Testis (tissue), 5 donors: ENCODE results near the gene TEAD3. TPM values are rescaled to one million over a fixed set of nuclear protein-coding genes. Genes with fewer than 3 reads are reported as not detected.

Experiments
- DNase-seq: peaks from one replicate; pipeline ENCODE4 v3.0.0-alpha.2; 2019
- H3K27ac ChIP-seq, 2 donors: fragments of 200-600 bp; sonication (generic); one replicate each; pipeline ENCODE4 v1.5.1; 2019
- H3K27me3 ChIP-seq: fragments of 200-600 bp; sonication (generic); one replicate; pipeline ENCODE4 v1.5.1; 2019
- H3K36me3 ChIP-seq: fragments of 200-600 bp; sonication (generic); one replicate; pipeline ENCODE4 v1.5.1; 2017; ENCODE audit warnings: low read depth; ENCODE audit errors: missing control alignments
- H3K4me1 ChIP-seq: fragments of 200-600 bp; sonication (generic); one replicate; pipeline ENCODE4 v1.5.1; 2019
- H3K4me3 ChIP-seq, 2 donors: fragments of 200-600 bp; sonication (generic); one replicate each; pipeline ENCODE4 v1.5.1; 2017 to 2019
- H3K9me3 ChIP-seq: fragments of 200-600 bp; sonication (generic); one replicate; pipeline ENCODE4 v1.5.1; 2017
- POLR2A ChIP-seq: fragments of 450-650 bp; IDR thresholded peaks from one replicate; pipeline ENCODE4 v1.6.1; 2017; ENCODE audit warnings: antibody characterized with exemption, mild to moderate bottlenecking, moderate library complexity
- WGBS, 2 donors: methylation state at CpG; one replicate each; pipeline ENCODE4 v1.1.5; 2018; 5-methylcytosine and 5-hydroxymethylcytosine counted together
- intact Hi-C: fragments of 100-400 bp; cut with DNase I; formaldehyde crosslinking; loops from one replicate; pipeline ENCODE4 v1.15.1; 2023; ENCODE audit warnings: low total_unique reads
- long read RNA-seq, 2 donors: transcript quantifications; one replicate each; lab custom pipeline, GENCODE V29; 2026
- polyA plus RNA-seq: library from polyadenylated mRNA; stranded (reverse); fragments of 350-450 nt; fragmentation: Illumina TruSeq; extraction: RNeasy Lipid Tissue Mini Kit (QIAGEN cat#74804); gene quantifications from one replicate; pipeline ENCODE4 v1.2.3, GENCODE V29; 2014; ENCODE audit warnings: low read depth, low replicate concordance; ENCODE audit not compliant: insufficient read depth
- total RNA-seq, 2 donors: library from RNA; depleted of rRNA; stranded (reverse); fragments of >200 nt; gene quantifications; one replicate each; pipeline ENCODE4 v1.2.3, GENCODE V29; 2016
- TF ChIP-seq, protein P1 (sequence below), 3 experiments: fragments of 450-650 bp in 2 of 3; fragments of 200-600 bp in 1 of 3; sonication (generic) in 1 of 3; IDR thresholded peaks; one replicate each; pipeline ENCODE4 v1.5.1; 2016 to 2019; ENCODE audit warnings: antibody characterized with exemption in 3 of 3, mild to moderate bottlenecking in 2 of 3, moderate library complexity in 1 of 3

TEAD3 gene
- total RNA-seq, result 10 to 100 TPM; 10.6 to 17.8 TPM
- 16.2 TPM for polyA plus RNA-seq
- long read RNA-seq, donor 1, partial matches to known transcripts, result 0 of 6 reads
- long read RNA-seq, donor 1, other reads (novel, unspliced or antisense), result 6 of 6 reads
- long read RNA-seq, donor 2, partial matches to known transcripts, result 17 of 17 reads
- long read RNA-seq, donor 2, other reads (novel, unspliced or antisense), result 0 of 17 reads

DNA sequence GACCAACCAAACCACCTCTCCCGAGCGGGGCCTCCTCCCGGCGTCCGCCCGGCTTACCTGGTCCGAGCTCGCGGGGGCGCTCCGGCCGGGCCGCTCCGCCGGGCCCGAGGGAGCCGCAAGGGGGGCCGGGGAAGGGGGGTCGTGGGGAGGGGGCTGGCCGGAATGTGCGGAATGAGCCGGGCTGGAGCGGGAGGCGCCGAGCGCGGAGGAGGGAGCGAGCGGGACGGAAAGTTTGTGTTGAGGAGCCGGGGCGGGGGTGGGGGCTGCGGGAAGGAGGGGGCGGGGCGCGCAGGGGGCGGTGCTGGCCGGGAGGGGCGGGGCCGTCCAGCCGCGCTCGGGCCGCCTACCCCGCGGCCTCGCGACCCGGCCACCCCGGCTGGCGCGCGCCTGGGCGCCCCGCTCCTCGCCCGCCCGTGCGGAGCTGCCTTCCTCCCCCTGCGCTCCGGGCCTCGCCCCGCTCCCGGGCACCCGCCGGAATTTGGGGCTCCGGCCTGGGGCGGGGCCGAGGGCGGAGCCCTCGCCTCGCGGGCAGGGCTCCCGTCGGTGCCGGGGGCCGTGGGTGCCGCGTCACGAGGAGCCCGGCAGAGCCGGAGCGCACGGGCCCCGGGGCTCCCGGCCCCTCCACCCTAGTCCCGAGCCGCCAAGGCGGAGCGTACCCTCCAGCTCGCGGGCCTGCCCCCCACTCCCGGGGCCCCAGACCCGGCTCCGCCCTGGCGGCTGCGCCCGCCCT, at the start of gene TEAD3:
TEAD3 (minus strand) TSS at position 239 of the 730 bp plus-strand sequence.
- no peak for TF ChIP-seq POLR2A
- TF ChIP-seq, protein P1, sequence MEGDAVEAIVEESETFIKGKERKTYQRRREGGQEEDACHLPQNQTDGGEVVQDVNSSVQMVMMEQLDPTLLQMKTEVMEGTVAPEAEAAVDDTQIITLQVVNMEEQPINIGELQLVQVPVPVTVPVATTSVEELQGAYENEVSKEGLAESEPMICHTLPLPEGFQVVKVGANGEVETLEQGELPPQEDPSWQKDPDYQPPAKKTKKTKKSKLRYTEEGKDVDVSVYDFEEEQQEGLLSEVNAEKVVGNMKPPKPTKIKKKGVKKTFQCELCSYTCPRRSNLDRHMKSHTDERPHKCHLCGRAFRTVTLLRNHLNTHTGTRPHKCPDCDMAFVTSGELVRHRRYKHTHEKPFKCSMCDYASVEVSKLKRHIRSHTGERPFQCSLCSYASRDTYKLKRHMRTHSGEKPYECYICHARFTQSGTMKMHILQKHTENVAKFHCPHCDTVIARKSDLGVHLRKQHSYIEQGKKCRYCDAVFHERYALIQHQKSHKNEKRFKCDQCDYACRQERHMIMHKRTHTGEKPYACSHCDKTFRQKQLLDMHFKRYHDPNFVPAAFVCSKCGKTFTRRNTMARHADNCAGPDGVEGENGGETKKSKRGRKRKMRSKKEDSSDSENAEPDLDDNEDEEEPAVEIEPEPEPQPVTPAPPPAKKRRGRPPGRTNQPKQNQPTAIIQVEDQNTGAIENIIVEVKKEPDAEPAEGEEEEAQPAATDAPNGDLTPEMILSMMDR (IDR thresholded peaks at IDR 0.05), result no peak
- 0 to 1% methylated on average over 1 to 61 of the region's 98 CpGs for WGBS, 2 donors
- Histone ChIP-seq H3K27me3 (no peaks in the 10 kb centered on the region), H3K9me3 (no peaks in the 10 kb centered on the region), H3K27ac (peak within 1 kb of the TSS; percentile 95 to 98), H3K4me3 (peak within 1 kb of the TSS; percentile 88 to 91), H3K36me3 (no peaks in the 10 kb centered on the region), H3K4me1 (peaks cover 38% of the 10 kb centered on the region)
- intact Hi-C loops, result no loop called here
- peak; percentile 43 for DNase-seq

DNA sequence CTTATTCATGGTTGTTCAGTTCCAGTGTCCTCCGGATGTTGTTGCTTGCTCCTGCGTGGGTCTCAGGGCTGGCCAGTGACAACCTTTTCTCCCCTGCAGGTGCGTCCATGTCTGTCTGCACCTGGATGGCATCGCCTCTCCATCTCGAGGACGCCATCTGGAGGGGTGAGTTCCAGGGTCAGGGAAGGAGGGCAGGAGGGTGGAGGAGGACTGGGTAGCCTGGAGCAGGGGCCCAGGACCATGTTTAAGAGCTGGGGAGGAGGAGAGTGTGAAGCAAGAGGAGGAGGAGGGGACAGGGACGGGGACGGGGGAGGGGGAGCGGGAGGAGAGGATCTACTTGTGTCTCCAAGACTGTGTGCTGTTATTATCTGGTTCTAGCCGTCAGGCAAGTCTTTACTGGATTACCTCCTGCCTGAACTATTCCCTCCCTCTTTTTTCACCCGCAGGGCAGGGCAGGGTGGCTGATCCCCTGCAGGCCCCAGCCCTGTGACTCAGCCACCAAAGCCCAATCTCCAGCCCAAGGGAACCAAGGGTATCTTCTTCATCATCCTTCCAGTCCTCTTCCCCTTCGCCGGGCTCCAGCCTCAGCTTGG, 48.0 kb upstream of the TEAD3 start:
- intact Hi-C loops, result no loop called here
- H3K36me3 ChIP-seq, result no peaks in the 10 kb centered on the region
- H3K4me1 ChIP-seq, result no peaks in the 10 kb centered on the region
- no peak for DNase-seq
- no peak overlapping the region for H3K4me3 ChIP-seq
- TF ChIP-seq, protein P1 (IDR thresholded peaks at IDR 0.05), result no peak
- no peak for TF ChIP-seq POLR2A
- no peaks in the 10 kb centered on the region for H3K9me3 ChIP-seq
- WGBS, 2 donors, result 69 to 72% methylated on average over 13 of the region's 13 CpGs
- H3K27ac ChIP-seq, result no peak overlapping the region
- no peaks in the 10 kb centered on the region for H3K27me3 ChIP-seq

DNA sequence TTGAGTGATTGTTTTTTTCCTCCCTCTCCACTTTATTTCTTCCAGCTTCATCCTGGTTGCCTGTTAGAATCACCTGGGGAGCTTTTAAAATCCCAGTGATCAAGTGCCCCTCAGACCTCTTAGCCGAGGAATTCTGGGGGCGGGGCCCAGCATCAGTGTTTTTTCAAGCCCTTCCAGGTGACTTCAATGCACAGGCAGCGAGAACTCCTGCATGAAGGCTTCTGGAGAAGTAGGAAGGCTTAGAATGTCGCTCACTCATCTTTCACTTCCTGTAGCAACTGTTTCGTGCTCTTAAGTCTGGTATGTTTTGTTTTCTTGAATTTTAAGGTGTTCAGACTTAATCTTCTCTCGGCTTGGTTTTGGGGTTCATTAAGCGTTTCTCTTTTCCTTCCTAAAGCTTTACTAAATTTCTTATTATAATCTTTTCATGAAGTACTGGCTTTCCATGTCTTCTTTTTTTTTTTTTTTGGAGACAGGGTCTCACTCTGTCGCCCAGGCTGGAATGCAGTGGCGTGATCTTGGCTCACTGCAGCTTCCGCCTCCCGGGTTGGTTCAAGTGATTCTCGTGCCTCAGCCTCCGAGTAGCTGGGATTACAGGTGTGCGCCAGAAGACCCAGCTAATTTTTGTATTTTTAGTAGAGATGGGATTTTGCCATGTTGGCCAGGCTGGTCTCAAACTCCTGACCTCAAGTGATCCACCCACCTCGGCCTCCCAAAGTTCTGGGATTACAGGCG, 46.7 kb upstream of the TEAD3 start:
- no peak overlapping the region for H3K27ac ChIP-seq
- no peak overlapping the region for H3K4me3 ChIP-seq
- no peaks in the 10 kb centered on the region for H3K27me3 ChIP-seq
- no peak for TF ChIP-seq POLR2A
- TF ChIP-seq, protein P1 (IDR thresholded peaks at IDR 0.05), result no peak
- intact Hi-C loops, result no loop called here
- H3K9me3 ChIP-seq, result no peaks in the 10 kb centered on the region
- DNase-seq, result no peak
- 87 to 89% methylated on average over 16 of the region's 16 CpGs for WGBS, 2 donors
- no peaks in the 10 kb centered on the region for H3K36me3 ChIP-seq
- H3K4me1 ChIP-seq, result no peaks in the 10 kb centered on the region

DNA sequence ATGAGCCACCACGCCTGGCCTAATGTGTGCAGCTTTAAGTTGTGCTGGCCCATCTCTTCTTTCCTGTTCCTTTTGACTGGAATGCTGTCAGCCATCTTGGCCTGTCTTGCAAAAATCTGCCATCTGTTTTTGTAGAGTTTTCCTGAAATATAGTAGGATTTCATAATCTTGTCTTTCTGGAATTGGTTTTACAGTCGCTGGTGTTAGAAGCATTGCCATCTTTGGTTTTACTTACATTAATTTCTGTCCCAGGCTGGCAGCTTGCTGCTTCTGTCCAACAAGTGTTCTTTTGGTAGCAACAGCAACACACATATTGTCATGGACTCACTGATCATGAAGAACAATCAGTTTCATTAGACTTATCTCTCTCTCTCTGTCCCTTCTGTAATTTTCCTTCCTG, 45.0 kb upstream of the TEAD3 start:
- WGBS, 2 donors, result 74 to 92% methylated on average over 2 of the region's 2 CpGs
- no peak overlapping the region for H3K27ac ChIP-seq
- intact Hi-C loops, result no loop called here
- no peaks in the 10 kb centered on the region for H3K9me3 ChIP-seq
- no peak for DNase-seq
- H3K4me1 ChIP-seq, result no peaks in the 10 kb centered on the region
- no peaks in the 10 kb centered on the region for H3K36me3 ChIP-seq
- no peaks in the 10 kb centered on the region for H3K27me3 ChIP-seq
- no peak for TF ChIP-seq POLR2A
- TF ChIP-seq, protein P1 (IDR thresholded peaks at IDR 0.05), result no peak
- no peak overlapping the region for H3K4me3 ChIP-seq
